OCI-LY7 (cell line): Measurements from ENCODE around the gene TYW1B. TPM values are rescaled to one million over a fixed set of nuclear protein-coding genes. Genes with fewer than 3 reads are reported as not detected.
"Not testable (repeated sequence)": the region's sequence is repeated elsewhere in the genome, so short reads cannot be mapped to it uniquely, and the experiment has no call there.

Source experiments
- BruUV-seq: library from RNA; stranded (reverse); fragments of 400-500 nt; replicated peaks from 2 replicates; lab custom pipeline; 2021; lab: Mats Ljungman, UMichigan
- CTCF ChIA-PET: fragments of 300-600 bp; sonication (Branson Sonifier 250); formaldehyde crosslinking; loops from one replicate; lab custom pipeline; 2022; ENCODE audit warnings: antibody characterized with exemption; ENCODE audit not compliant: unreplicated experiment; lab: Charles Lee
- POLR2A ChIA-PET: fragments of 300-600 bp; sonication (Branson Sonifier 250); formaldehyde crosslinking; loops from one replicate; lab custom pipeline; 2022; ENCODE audit warnings: antibody characterized with exemption; lab: Charles Lee
- DNase-seq: peaks from one replicate; pipeline ENCODE4 v3.0.0-alpha.2; 2015; ENCODE audit warnings: low spot score
- H2AFZ ChIP-seq: fragments of 200-600 bp; sonication (generic), shearing (Covaris generic); 2 replicates; pipeline ENCODE4 v1.6.1; 2014; ENCODE audit warnings: mild to moderate bottlenecking, antibody characterized with exemption, low read length, moderate library complexity
- H3K27ac ChIP-seq: fragments of 200-600 bp; sonication (generic); 2 replicates; pipeline ENCODE4 v1.5.1; 2014; ENCODE audit warnings: mixed run types, low read depth, mild to moderate bottlenecking, moderate library complexity, low read length, inconsistent platforms; ENCODE audit not compliant: poor library complexity, severe bottlenecking
- H3K36me3 ChIP-seq: fragments of 200-600 bp; sonication (generic); 2 replicates; pipeline ENCODE4 v1.6.1; 2014; ENCODE audit warnings: mild to moderate bottlenecking, antibody characterized with exemption, low read length, moderate library complexity, mixed read lengths; ENCODE audit not compliant: insufficient read depth
- H3K4me1 ChIP-seq: fragments of 200-600 bp; sonication (generic); 2 replicates; pipeline ENCODE4 v1.5.1; 2014; ENCODE audit warnings: mild to moderate bottlenecking, low read length; ENCODE audit not compliant: insufficient read depth, poor library complexity, severe bottlenecking
- H3K4me2 ChIP-seq: fragments of 200-600 bp; sonication (generic); 2 replicates; pipeline ENCODE4 v1.6.1; 2014; ENCODE audit warnings: mild to moderate bottlenecking, low read length
- H3K4me3 ChIP-seq: fragments of 200-600 bp; sonication (generic); 2 replicates; pipeline ENCODE4 v1.5.1; 2014; ENCODE audit warnings: mild to moderate bottlenecking, low read depth, low read length; ENCODE audit not compliant: poor library complexity, severe bottlenecking
- H3K79me2 ChIP-seq: fragments of 200-600 bp; sonication (generic); 2 replicates; pipeline ENCODE4 v1.6.1; 2016; ENCODE audit warnings: low read depth, mild to moderate bottlenecking, low read length, moderate library complexity, mixed read lengths; ENCODE audit not compliant: insufficient read depth
- H3K9me2 ChIP-seq: fragments of 200-600 bp; sonication (generic); 2 replicates; pipeline ENCODE4 v1.6.1; 2016; ENCODE audit warnings: mild to moderate bottlenecking, low read length, mixed read lengths; ENCODE audit not compliant: insufficient read depth
- H3K9me3 ChIP-seq: fragments of 200-600 bp; sonication (generic); 2 replicates; pipeline ENCODE4 v1.6.1; 2014; ENCODE audit warnings: mild to moderate bottlenecking, mixed run types, low read length, mixed read lengths
- H4K20me1 ChIP-seq: fragments of 200-600 bp; sonication (generic); 2 replicates; pipeline ENCODE4 v1.6.1; 2014; ENCODE audit warnings: mild to moderate bottlenecking, antibody characterized with exemption, low read length, moderate library complexity, mixed read lengths; ENCODE audit not compliant: insufficient read depth
- intact Hi-C: fragments of 100-400 bp; cut with micrococcal nuclease; formaldehyde crosslinking; loops from one replicate; pipeline ENCODE4 v1.10.0; 2022; ENCODE audit not compliant: unreplicated experiment
- total RNA-seq, 2 experiments: library from RNA; depleted of rRNA in 1 of 2; stranded (reverse); fragments of >200 nt in 1 of 2; shearing (Covaris generic) in 1 of 2; gene quantifications; 2 replicates each; pipeline ENCODE4 v1.2.3, GENCODE V29; 2014 to 2022

The TYW1B gene
- total RNA-seq, 2 experiments from 2014 or later = 5.1 to 7.2 TPM

DNA sequence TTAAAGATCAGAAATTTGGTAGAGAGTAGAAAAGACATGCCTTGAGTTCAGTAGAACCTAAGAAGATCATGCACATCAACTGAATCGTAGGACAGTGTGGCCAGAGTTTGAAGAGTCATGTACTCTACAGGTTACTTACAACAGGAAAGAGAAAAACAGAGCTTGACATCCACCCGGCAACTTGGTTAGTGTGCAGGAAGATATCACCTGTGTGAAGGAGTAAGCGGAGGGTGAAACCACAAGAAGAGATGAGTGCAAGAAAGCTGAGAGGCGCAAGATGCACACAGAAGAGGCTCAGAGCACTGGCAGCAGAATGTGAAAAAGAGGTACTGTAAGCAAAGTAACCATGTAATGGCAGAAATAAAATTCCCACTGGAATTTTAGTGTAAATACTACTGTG, 179.4 kb downstream of the TYW1B start:
- H4K20me1 ChIP-seq, H3K27ac ChIP-seq, intact Hi-C loops, H3K4me2 ChIP-seq, H3K9me2 ChIP-seq, H3K79me2 ChIP-seq, POLR2A ChIA-PET, H3K4me3 ChIP-seq, H3K9me3 ChIP-seq, H3K4me1 ChIP-seq, H3K36me3 ChIP-seq, BruUV-seq, H2AFZ ChIP-seq, CTCF ChIA-PET: not testable (repeated sequence)
- DNase-seq = peak; percentile 1

DNA sequence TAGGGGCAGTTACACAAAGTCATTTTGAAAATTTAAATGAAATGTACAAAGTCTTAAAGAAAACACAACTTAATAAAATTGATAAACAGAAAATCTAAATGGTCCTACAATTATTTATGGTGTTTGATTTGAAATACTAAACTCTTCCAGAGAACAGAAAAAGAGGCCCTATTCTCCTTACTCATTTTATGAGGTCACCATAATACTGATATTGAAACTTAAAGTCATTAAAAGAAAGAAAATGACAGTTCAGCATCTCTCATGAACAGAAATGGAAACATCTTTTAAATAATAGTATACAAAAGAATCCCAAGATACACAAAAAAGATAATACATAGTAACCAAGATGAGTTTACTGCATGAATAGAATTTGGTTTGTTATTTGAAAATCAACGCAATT, 184.3 kb downstream of the TYW1B start:
- POLR2A ChIA-PET = not testable (repeated sequence)

DNA sequence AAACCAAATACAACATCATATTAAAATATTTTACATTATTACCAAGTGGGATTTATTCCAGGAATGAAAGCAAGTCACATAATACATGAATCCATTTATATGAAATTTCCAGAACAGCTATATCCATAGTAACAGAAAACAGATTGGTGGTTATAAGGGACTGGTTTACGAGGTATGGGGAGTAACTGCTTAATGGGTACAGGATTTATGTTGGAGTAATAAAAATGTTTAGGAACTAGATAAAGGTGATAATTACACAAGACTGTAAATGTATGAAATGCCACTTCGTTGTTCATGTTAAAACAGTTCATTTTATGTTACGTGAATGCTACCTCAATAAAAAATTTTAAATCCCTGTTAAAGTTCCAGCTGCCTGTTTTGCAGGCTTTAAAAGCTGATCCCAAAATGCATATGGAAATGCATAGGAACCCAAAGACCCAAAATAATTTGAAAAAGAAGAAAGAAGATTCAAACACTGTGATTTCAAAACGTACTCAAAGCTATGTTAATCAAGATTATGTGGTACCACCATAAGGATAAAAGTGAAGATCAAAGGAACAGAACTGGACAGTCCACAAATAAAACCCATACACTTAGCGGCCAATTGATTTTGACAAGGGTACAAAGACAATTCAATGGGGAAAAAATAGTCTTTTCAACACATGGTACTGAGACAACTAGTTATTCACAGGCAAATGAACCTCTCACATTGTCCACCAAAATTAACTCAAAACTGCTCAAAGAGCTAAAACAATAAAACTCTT, 186.3 kb downstream of the TYW1B start:
- H3K4me2 ChIP-seq, H3K9me2 ChIP-seq, H3K36me3 ChIP-seq, intact Hi-C loops, BruUV-seq, POLR2A ChIA-PET, DNase-seq, H4K20me1 ChIP-seq, H2AFZ ChIP-seq, H3K4me1 ChIP-seq, H3K27ac ChIP-seq, CTCF ChIA-PET, H3K4me3 ChIP-seq, H3K79me2 ChIP-seq, H3K9me3 ChIP-seq: not testable (repeated sequence)

More for the DNA sequence above, 184.3 kb downstream of the TYW1B start:
- H3K36me3 ChIP-seq, CTCF ChIA-PET, H2AFZ ChIP-seq, H4K20me1 ChIP-seq, H3K4me1 ChIP-seq, H3K4me3 ChIP-seq, H3K27ac ChIP-seq, H3K9me2 ChIP-seq, H3K4me2 ChIP-seq, H3K79me2 ChIP-seq, intact Hi-C loops, H3K9me3 ChIP-seq, DNase-seq, BruUV-seq: not testable (repeated sequence)

DNA sequence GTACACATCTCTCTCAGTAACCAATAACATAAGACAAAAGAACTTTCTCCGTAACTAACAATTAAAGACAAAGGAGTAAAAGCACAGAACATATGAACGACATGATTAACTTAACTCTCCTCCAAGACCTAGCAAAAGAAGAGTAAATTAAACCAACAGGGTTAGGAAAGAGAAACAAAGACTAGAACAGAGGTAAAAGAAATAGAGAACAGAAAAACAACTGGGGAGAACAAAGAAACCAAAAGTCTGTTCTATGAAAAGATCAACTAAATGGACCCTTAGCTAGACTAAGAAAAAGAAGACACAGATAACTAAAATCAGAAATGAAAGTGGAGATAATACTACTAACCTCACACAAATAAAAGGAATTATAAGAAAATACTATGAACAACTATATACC, 187.3 kb downstream of the TYW1B start:
- intact Hi-C loops, H2AFZ ChIP-seq, H3K4me3 ChIP-seq, CTCF ChIA-PET, H4K20me1 ChIP-seq, POLR2A ChIA-PET, BruUV-seq, H3K79me2 ChIP-seq, H3K9me3 ChIP-seq, H3K9me2 ChIP-seq, H3K36me3 ChIP-seq, H3K4me1 ChIP-seq, H3K4me2 ChIP-seq, DNase-seq, H3K27ac ChIP-seq: not testable (repeated sequence)
